ENCODE measurements around the gene CCNH.

The CCNH gene

DNA sequence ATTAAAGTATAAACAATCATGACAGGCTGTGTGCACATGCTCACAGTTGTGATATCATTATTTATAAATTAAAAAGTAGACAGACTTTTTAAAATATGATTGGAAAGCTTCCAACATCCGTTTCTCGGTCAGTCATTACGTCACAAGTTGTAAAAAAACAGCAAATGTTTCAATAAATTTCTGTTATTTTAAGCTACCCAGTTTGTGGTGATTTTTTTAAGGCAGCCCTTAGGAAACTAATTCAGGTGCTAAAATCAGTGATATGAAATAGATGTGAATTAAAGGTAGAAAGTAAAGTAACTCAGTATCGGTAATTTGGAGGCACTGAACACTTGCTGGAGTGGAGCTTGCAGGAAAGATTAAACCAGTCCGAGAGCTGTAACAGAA lies 1.2 kb downstream of the CCNH start:
- DNase-seq (ENCODE audit: low read depth, low spot score), result no peak
- H3K27ac ChIP-seq, result no peak overlapping the region
- H3K36me3 ChIP-seq (ENCODE audit: insufficient read depth, low read length), result peaks cover 46% of the 10 kb centered on the region
- TF ChIP-seq POLR2AphosphoS5 (IDR thresholded peaks at IDR 0.05; ENCODE audit: borderline replicate concordance, low read depth, low read length) (no peak), EZH2 (IDR thresholded peaks at IDR 0.05) (no peak), FOXP2 (optimal IDR thresholded peaks at IDR 0.05; ENCODE audit: control extremely low read depth, extremely low read length, insufficient read depth) (no peak)
- H3K9ac ChIP-seq (ENCODE audit: insufficient read length), result peak overlapping the region; percentile 97
- H3K9me3 ChIP-seq (ENCODE audit: low read depth, low read length), result no peaks in the 10 kb centered on the region
- H3K4me3 ChIP-seq, result peak overlapping the region; percentile 99

DNA sequence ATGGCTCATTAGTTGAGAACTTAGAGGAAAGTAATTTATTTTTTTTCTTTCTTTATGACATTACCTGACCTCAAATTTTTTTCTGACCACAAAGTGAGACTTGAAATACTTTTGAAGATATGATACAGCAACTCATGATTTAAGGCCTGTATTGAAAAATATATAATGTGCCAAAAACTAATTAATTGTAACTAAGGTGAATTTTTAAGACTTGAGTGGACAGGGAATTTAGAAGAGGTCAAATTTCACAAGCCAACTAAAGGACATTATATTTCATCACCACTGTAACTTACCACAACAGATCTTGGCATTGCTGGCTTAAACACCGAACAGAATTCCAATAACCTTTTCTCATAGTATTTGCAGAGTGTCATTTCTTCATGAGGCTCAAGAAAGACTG lies 1.8 kb downstream of the CCNH start:
- peak overlapping the region; percentile 99 for H3K4me3 ChIP-seq
- peaks cover 51% of the 10 kb centered on the region for H3K36me3 ChIP-seq (ENCODE audit: insufficient read depth, low read length)
- no peak overlapping the region for H3K27ac ChIP-seq
- peak overlapping the region; percentile 97 for H3K9ac ChIP-seq (ENCODE audit: insufficient read length)
- TF ChIP-seq POLR2AphosphoS5 (IDR thresholded peaks at IDR 0.05; ENCODE audit: borderline replicate concordance, low read depth, low read length) (no peak), FOXP2 (optimal IDR thresholded peaks at IDR 0.05; ENCODE audit: control extremely low read depth, extremely low read length, insufficient read depth) (no peak), EZH2 (IDR thresholded peaks at IDR 0.05) (no peak)
- H3K9me3 ChIP-seq (ENCODE audit: low read depth, low read length), result no peaks in the 10 kb centered on the region
- no peak for DNase-seq (ENCODE audit: low read depth, low spot score)

DNA sequence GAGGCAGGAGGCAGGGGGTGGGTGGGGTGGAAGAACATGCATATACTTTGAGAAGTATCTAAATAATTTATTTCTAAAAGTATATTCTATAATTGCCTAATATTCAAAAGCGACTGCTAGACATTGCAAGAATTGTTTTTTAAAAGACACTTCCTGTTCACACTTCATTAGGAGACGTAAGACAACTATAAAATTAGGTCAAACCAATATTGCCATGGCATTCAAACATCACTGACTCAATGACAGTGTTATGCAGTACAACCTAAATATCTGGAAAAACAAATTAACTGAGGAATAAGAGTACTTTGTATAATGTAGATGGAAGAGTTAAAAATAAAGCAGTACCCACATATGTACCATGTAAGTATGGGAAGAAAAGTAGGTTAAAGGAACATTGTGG lies 4.5 kb downstream of the CCNH start:
- H3K9ac ChIP-seq (ENCODE audit: insufficient read length), result no peak overlapping the region
- H3K4me3 ChIP-seq, result no peak overlapping the region
- peaks cover 75% of the 10 kb centered on the region for H3K36me3 ChIP-seq (ENCODE audit: insufficient read depth, low read length)
- TF ChIP-seq EZH2 (IDR thresholded peaks at IDR 0.05) (no peak), FOXP2 (optimal IDR thresholded peaks at IDR 0.05; ENCODE audit: control extremely low read depth, extremely low read length, insufficient read depth) (no peak), POLR2AphosphoS5 (IDR thresholded peaks at IDR 0.05; ENCODE audit: borderline replicate concordance, low read depth, low read length) (no peak)
- no peak for DNase-seq (ENCODE audit: low read depth, low spot score)
- H3K9me3 ChIP-seq (ENCODE audit: low read depth, low read length), result no peaks in the 10 kb centered on the region
- H3K27ac ChIP-seq, result no peak overlapping the region

DNA sequence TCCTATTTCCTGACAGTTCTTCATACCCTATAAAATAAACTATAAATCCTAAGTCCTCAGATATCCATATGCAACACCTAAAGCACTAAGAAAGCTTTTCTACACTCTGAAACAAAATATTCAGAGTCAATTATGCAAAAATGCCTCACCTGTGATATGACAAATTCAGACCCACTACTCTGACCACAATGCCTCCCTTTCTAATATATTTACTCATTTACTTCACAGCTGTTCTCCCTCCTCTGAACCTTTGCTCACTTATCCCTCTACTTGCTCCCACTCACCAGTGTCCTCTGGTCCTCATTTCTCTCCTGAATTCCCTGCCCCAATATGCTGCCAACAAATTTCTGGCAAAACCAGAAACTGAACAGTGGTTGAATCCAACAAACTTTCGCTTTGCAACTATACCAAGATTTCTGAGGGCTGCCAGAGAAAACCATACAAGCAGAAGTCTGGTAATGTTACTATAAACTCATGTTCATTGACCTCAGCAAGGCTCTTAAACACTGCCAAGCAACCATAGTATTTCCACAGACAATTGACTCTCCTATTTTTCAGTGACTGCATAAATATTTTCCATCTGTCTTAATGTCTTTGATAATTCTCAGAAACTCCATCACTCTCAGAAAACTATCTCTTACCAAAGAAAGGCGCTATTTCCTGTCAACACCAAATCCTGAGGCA lies 7.1 kb downstream of the CCNH start:
- Histone ChIP-seq H3K27ac (no peak overlapping the region), H3K9me3 (ENCODE audit: low read depth, low read length) (no peaks in the 10 kb centered on the region), H3K36me3 (ENCODE audit: insufficient read depth, low read length) (peaks cover 93% of the 10 kb centered on the region), H3K9ac (ENCODE audit: insufficient read length) (no peak overlapping the region), H3K4me3 (no peak overlapping the region)
- TF ChIP-seq EZH2 (IDR thresholded peaks at IDR 0.05) (no peak), FOXP2 (optimal IDR thresholded peaks at IDR 0.05; ENCODE audit: control extremely low read depth, extremely low read length, insufficient read depth) (no peak), POLR2AphosphoS5 (IDR thresholded peaks at IDR 0.05; ENCODE audit: borderline replicate concordance, low read depth, low read length) (no peak)
- no peak for DNase-seq (ENCODE audit: low read depth, low spot score)

DNA sequence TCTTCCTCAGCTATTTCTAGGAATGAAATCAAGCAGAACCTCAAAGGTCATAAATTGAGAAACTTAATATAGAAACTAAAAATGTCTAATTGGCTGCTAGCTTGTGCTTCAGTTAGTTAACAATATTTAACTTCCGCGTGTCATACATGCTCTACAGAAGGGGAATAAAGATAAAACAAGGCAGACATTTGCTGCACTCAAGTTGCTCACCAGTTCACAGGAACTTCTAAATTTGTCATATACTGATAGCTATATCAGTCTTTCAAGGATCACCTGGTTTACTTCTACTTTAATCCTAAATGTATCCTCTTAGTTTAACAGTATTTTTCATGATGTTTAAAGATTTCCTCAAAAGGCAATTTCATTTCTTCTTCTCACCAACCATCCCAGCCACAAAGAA lies 8.4 kb downstream of the CCNH start:
- H3K9me3 ChIP-seq (ENCODE audit: low read depth, low read length), result no peaks in the 10 kb centered on the region
- H3K36me3 ChIP-seq (ENCODE audit: insufficient read depth, low read length), result peaks cover 93% of the 10 kb centered on the region
- no peak overlapping the region for H3K27ac ChIP-seq
- no peak overlapping the region for H3K9ac ChIP-seq (ENCODE audit: insufficient read length)
- no peak for TF ChIP-seq EZH2 (IDR thresholded peaks at IDR 0.05)
- no peak for TF ChIP-seq POLR2AphosphoS5 (IDR thresholded peaks at IDR 0.05; ENCODE audit: borderline replicate concordance, low read depth, low read length)
- no peak for TF ChIP-seq FOXP2 (optimal IDR thresholded peaks at IDR 0.05; ENCODE audit: control extremely low read depth, extremely low read length, insufficient read depth)
- H3K4me3 ChIP-seq, result no peak overlapping the region
- DNase-seq (ENCODE audit: low read depth, low spot score), result no peak

DNA sequence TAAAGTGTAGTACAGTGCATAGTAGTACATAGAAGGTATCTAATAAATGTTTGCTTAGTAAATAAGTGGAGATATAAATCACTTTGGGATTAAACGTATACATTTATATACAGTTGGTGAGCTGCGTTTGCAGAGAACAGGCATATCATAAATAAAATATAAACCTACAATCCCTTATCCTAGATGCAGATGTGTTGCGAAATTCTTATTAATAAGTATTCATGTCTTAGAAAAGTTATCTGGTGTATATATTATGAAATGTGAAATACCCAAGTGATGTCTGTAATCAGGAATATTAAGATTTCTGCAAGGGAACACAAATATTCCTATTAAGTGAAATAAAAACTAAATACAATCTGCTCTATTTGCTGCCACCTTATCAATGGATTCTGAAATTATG lies 8.8 kb downstream of the CCNH start:
- Histone ChIP-seq H3K9me3 (ENCODE audit: low read depth, low read length) (no peaks in the 10 kb centered on the region), H3K4me3 (no peak overlapping the region), H3K27ac (no peak overlapping the region), H3K9ac (ENCODE audit: insufficient read length) (no peak overlapping the region), H3K36me3 (ENCODE audit: insufficient read depth, low read length) (peaks cover 93% of the 10 kb centered on the region)
- no peak for DNase-seq (ENCODE audit: low read depth, low spot score)
- TF ChIP-seq POLR2AphosphoS5 (IDR thresholded peaks at IDR 0.05; ENCODE audit: borderline replicate concordance, low read depth, low read length) (no peak), FOXP2 (optimal IDR thresholded peaks at IDR 0.05; ENCODE audit: control extremely low read depth, extremely low read length, insufficient read depth) (no peak), EZH2 (IDR thresholded peaks at IDR 0.05) (no peak)

DNA sequence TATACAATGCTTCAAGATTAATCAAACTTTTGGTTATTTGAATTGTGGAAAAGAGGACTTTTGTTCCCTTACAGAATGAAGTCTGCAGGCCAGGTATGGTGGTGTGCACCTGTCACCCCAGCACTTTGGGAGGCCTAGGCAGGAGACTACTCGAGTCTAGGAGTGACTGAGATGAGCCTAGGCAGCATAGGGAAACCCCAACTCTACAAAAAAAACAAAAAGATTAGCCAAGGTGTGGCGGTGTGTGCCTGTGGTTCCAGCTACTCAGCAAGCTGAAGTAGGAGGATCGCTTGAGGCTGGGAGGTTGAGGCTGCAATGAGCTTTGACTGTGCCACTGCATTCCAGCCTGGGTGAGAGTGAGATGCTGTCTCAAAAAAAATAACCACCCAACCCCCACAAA lies 9.3 kb downstream of the CCNH start:
- no peak overlapping the region for H3K27ac ChIP-seq
- no peak overlapping the region for H3K9ac ChIP-seq (ENCODE audit: insufficient read length)
- H3K9me3 ChIP-seq (ENCODE audit: low read depth, low read length), result no peaks in the 10 kb centered on the region
- TF ChIP-seq EZH2 (IDR thresholded peaks at IDR 0.05), result no peak
- H3K36me3 ChIP-seq (ENCODE audit: insufficient read depth, low read length), result peaks cover 93% of the 10 kb centered on the region
- no peak overlapping the region for H3K4me3 ChIP-seq
- no peak for DNase-seq (ENCODE audit: low read depth, low spot score)

DNA sequence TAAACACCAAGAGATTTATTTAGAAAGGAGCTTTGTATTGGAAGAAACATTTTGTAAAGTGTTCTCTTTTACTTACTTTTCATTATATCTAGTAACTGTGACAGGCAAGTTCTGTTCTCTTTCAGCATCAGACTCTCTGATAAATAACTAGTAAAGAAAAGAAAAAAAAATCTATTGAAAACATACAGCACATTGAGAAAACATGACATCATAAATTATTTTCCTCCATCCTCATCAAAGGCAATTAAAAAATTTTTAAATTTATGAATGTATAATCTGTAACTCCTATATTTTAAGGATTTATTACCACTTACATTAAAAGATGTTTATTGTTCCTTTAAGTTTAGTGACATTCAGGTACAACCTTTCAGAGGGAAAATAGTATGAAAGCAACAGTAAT lies 11.1 kb downstream of the CCNH start:
- Histone ChIP-seq H3K27ac (no peak overlapping the region), H3K4me3 (no peak overlapping the region), H3K9me3 (ENCODE audit: low read depth, low read length) (no peaks in the 10 kb centered on the region), H3K9ac (ENCODE audit: insufficient read length) (no peak overlapping the region), H3K36me3 (ENCODE audit: insufficient read depth, low read length) (peaks cover 93% of the 10 kb centered on the region)
- DNase-seq (ENCODE audit: low read depth, low spot score), result no peak
- TF ChIP-seq EZH2 (IDR thresholded peaks at IDR 0.05), result no peak
- no peak for TF ChIP-seq POLR2AphosphoS5 (IDR thresholded peaks at IDR 0.05; ENCODE audit: borderline replicate concordance, low read depth, low read length)
- no peak for TF ChIP-seq FOXP2 (optimal IDR thresholded peaks at IDR 0.05; ENCODE audit: control extremely low read depth, extremely low read length, insufficient read depth)

DNA sequence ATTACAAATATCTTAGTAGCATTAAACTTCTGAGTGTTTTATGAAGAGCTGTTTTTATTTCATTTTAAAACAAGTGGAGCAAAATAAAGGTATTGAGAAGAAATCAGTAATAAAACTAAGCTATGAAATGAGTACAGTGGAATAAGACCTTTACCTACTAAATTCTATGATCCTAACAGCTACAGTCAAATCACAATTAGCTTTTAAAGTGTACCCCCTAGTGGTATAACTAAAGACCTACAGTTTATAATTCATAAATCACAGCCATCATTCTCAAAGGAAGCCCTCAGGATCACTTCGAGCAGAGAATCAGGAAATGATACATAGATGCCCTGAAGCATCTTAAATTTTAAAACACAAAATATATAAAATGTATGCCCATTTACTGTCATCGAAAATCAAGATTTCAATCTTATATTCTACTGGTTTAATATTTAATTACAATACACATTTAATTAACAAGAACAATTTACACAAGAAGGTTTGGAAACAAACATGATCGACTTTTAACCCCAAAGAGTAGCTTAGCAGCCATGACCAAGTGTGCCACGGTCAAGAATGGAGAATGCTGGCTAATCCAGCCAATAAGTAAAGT lies 12.3 kb downstream of the CCNH start:
- TF ChIP-seq FOXP2 (optimal IDR thresholded peaks at IDR 0.05; ENCODE audit: control extremely low read depth, extremely low read length, insufficient read depth) (no peak), POLR2AphosphoS5 (IDR thresholded peaks at IDR 0.05; ENCODE audit: borderline replicate concordance, low read depth, low read length) (no peak), EZH2 (IDR thresholded peaks at IDR 0.05) (no peak)
- Histone ChIP-seq H3K9ac (ENCODE audit: insufficient read length) (no peak overlapping the region), H3K4me3 (no peak overlapping the region), H3K9me3 (ENCODE audit: low read depth, low read length) (no peaks in the 10 kb centered on the region), H3K36me3 (ENCODE audit: insufficient read depth, low read length) (peaks cover 92% of the 10 kb centered on the region), H3K27ac (no peak overlapping the region)
- no peak for DNase-seq (ENCODE audit: low read depth, low spot score)

All from SK-N-MC (cell line).